A549 treated with RU486 at 1 μM for 4 hours (cell line): Measurements from ENCODE around the gene ZC3H12D. TPM values are rescaled to one million over a fixed set of nuclear protein-coding genes. Genes with fewer than 3 reads are reported as not detected.

ENCODE experiments used
- total RNA-seq: library from RNA; stranded (reverse); fragments of 200-300 nt; extraction: Qiagen RNA extraction; gene quantifications from 5 replicates; pipeline ENCODE4 v1.2.3, GENCODE V29; 2022; ENCODE audit warnings: low read depth

ZC3H12D gene
- 0.06 to 0.09 TPM (median 0.06 TPM) in 4 of 5 replicates, not detected in the other for total RNA-seq

DNA sequence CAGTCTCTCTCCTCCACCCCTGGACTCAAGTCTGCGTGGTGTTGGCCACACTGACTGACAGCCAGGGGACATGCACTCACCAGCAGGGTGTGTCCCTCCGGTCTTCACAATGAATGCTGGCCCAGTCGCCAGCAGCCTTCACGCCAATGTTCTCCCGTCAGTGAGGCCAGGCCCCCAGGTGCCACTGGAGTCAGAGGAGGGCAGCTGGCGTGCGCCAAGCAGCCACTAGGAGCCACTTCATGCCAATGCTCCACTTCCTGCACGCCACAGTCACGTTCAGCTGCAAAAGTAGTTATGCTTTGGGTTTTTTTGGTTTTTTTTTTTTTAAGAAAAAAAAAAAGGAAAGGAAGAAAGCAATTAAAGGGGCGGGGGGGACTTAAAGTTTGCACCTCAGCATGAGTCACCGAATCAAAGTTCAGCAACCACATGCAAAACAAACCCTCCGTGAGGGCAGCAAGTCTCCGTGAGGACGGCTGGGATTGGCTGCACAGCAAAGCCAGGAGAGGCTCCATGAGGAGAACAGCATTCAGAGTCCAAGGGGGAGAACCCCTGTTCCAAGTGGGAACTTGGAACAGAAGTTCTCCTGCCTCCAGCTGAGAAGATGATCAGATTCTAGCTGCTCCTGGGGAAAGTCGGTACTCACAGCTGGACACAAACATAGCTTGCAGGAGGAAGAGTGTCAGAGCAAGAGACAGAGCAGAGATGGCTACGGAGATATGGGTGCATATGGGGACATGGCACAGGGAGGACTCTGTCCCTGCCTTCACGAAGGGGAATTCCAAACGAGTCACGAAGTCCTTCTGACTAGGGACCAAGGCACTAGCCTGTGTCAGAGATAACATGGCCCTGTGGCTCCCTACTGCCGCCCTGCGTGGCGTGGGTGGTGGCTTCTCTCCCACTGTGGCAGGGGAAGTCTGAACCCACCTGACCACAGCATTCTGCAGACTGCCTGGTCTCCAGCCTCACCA is at the start of gene ZC3H12D:
TSS of gene ZC3H12D (minus strand) at position 282 of the 968 bp plus-strand sequence. CDS start 10,471 bp downstream, outside the sequence.

DNA sequence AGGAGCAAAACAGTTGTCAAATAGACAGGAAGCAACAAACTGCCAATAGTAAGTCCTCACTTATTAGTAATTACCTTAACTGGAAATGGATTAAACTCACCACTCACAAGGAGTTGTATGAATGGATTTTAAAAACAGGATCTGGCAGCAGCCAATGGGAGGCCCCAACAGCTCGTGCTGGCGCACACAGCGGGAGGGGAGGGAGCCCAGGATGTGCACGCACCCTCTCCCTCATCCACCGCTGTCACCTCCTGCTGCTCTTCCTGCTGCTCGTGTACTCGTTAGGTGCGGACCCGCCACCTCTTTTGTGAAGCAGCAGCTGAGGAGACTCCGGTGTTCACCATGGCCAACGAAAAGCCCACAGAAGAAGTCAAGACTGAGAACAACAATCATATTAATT is 84.8 kb downstream of the ZC3H12D start, which contains the start of gene SUMO4:
TSS of gene SUMO4 (plus strand) at position 213 of the 400 bp plus-strand sequence. CDS start at position 343, 130 bp downstream.

Other genes starting within 250 kb of the ZC3H12D start
- gene TAB2, start 167.3 kb downstream of the ZC3H12D start, total RNA-seq = 14.7 to 31.1 TPM (median 24.1 TPM) in 5 replicates
- gene SUMO4, start 84.8 kb downstream of the ZC3H12D start, total RNA-seq = not detected in 5 replicates
- 10.6 to 22.6 TPM (median 15.2 TPM) in 5 replicates for gene PPIL4, start 61.0 kb upstream of the ZC3H12D start, total RNA-seq
- gene GINM1, start 81.4 kb upstream of the ZC3H12D start, total RNA-seq = 15.9 to 34.2 TPM (median 27.5 TPM) in 5 replicates
- gene KATNA1, start 163.7 kb upstream of the ZC3H12D start, total RNA-seq = 8.6 to 12.4 TPM (median 11.2 TPM) in 5 replicates
- 4.7 to 8.3 TPM (median 7.7 TPM) in 5 replicates for gene LATS1, start 233.1 kb upstream of the ZC3H12D start, total RNA-seq